ENCODE results near the gene MUC2.

MUC2 gene

GRCh38 chr11:1051356-1052132 lies 23.1 kb upstream of the MUC2 start:
- DNase-seq (ENCODE audit: low spot score), result no peak

- DNase-seq (ENCODE audit: low spot score), result no peak
Observed at GRCh38 chr11:1052133-1053011, 22.3 kb upstream of the MUC2 start.

- DNase-seq (ENCODE audit: low spot score), result no peak
Observed at GRCh38 chr11:1053121-1053901, 21.4 kb upstream of the MUC2 start.

- DNase-seq (ENCODE audit: low spot score), result no peak
Observed at GRCh38 chr11:1054143-1055108, 20.2 kb upstream of the MUC2 start.

GRCh38 chr11:1055109-1055703 lies 19.5 kb upstream of the MUC2 start:
- no peak for DNase-seq (ENCODE audit: low spot score)

- DNase-seq (ENCODE audit: low spot score), result no peak
Observed at GRCh38 chr11:1055990-1056771, 18.5 kb upstream of the MUC2 start.

GRCh38 chr11:1057806-1058205 lies 16.9 kb upstream of the MUC2 start:
- no peak for DNase-seq (ENCODE audit: low spot score)

- no peak for DNase-seq (ENCODE audit: low spot score)
Observed at GRCh38 chr11:1059759-1060158, 14.9 kb upstream of the MUC2 start.

GRCh38 chr11:1060410-1060809 lies 14.3 kb upstream of the MUC2 start:
- no peak for DNase-seq (ENCODE audit: low spot score)

- DNase-seq (ENCODE audit: low spot score), result no peak
Observed at GRCh38 chr11:1060852-1061616, 13.6 kb upstream of the MUC2 start.

- no peak for DNase-seq (ENCODE audit: low spot score)
Observed at GRCh38 chr11:1062075-1062820, 12.4 kb upstream of the MUC2 start.

- DNase-seq (ENCODE audit: low spot score), result no peak
Observed at GRCh38 chr11:1064167-1064566, 10.5 kb upstream of the MUC2 start.

GRCh38 chr11:1067812-1068496 lies 6.7 kb upstream of the MUC2 start:
- DNase-seq (ENCODE audit: low spot score), result no peak

GRCh38 chr11:1069740-1070139 lies 4.9 kb upstream of the MUC2 start:
- no peak for DNase-seq (ENCODE audit: low spot score)

- no peak for DNase-seq (ENCODE audit: low spot score)
Observed at GRCh38 chr11:1070594-1071462, 3.8 kb upstream of the MUC2 start.

GRCh38 chr11:1071571-1072115 lies 3.0 kb upstream of the MUC2 start:
- no peak for DNase-seq (ENCODE audit: low spot score)

All from globus pallidus (tissue), 1 donor.